IPS-NIHi7 (cell line): ENCODE data around the gene NPFFR1.
"Not testable (repeated sequence)": the region's sequence is repeated elsewhere in the genome, so short reads cannot be mapped to it uniquely, and the experiment has no call there.

Experiments used
- DNase-seq: peaks from one replicate; pipeline ENCODE4 v3.0.0; 2012; ENCODE audit warnings: mixed read lengths; ENCODE audit errors: extremely low spot score

Gene NPFFR1

DNA sequence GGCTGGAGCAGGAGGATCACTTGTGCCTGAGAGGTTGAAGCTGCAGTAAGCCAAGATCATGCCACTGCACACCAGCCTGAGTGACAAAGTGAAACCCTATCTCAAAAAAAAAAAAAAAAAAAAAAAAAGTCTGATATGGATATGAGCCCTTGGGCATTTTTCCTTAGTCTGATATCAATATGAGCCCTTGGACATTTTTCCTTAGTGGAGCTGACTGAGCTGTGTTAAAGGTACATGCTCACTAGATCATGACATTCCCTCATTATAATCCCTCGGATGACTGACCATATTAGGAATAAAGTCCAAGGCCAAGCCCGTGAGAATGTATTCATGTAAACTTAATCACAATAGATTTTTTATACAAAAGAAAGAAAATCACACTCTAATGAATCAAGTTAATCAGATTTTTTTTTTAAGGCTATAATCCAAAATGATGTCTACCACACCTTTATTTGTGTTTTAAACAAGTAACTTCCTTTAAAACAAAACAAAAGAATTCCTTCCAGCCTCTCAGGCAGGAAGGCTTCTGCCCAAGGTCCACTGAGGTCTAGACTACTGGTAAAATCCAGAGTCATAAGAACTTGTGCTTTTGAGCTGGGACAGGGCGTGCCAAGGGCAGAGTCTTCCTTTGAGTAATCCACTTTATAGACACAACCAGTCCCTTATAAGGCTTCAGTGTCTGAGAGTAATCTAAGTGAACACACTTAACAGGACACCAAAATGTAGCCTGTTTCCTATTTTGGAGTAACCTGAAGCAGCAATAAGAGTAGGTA lies 56.1 kb downstream of the NPFFR1 start:
- no peak for DNase-seq

GRCh38 chr10:70223728-70224127 lies 60.1 kb downstream of the NPFFR1 start:
- DNase-seq = no peak

DNA sequence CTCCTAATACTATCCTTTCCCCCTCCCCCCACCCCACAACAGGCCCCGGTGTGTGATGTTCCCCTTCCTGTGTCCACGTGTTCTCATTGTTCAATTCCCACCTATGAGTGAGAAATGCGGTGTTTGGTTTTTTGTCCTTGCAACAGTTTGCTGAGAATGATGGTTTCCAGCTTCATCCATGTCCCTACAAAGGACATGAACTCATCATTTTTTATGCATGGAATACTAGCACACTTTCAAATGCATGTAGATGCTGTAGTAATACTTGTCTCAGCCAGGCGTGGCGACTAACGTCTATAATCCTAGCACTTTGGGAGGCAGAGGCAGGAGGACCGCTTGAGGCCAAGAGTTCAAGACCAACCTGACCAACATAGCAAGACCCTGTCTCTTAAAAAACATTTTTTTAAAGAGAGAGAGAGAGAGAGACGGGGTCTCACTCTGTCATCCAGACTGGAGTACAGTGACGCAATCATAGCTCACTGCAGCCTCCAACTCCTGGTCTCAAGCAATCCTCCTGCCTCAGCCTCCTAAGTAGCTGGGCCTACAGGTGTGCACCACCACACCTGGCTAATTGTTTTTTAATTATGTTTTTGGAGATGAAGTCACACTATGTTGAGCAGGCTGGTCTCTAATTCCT lies 60.9 kb downstream of the NPFFR1 start:
- not testable (repeated sequence) for DNase-seq

DNA sequence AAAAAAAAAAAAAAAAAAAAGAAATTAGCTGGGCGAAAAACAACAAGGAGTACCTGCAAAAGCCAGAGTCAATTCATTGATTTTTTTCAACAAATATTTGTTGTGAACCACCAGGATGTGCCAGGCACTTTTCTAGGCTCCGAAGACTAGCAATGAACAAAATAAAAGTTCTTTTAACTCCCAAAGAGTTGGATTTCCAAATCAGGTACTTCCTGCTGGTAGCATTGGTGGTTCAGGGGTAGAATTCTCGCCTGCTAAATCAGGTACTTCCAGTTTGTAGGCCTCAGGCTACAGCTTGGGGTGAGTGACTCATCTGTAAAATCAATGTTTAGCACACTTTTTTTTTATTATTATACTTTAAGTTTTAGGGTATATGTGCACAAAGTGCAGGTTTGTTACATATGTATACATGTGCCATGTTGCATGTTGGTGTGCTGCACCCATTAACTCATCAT lies 61.4 kb downstream of the NPFFR1 start:
- no peak for DNase-seq

DNA sequence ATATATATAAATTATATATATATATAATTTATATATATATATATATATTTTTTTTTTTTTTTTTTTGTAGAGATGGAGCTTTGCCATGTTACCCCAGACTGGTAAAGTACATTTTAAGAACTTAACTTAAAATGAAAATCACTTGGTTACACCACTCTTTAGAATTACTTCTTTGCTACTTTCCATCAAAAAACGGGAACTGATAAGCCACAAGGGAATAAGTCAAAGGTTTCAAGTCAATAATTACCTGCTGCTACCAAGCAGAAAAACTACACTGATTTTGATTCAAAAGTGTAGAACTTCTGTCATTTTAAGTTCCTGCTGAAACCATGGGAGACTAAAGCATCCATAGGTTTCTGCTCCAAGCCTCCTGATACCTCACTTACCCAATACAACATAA lies 62.8 kb downstream of the NPFFR1 start:
- DNase-seq = no peak

GRCh38 chr10:70212879-70213278 lies 70.9 kb downstream of the NPFFR1 start:
- no peak for DNase-seq

- no peak for DNase-seq
Measured at GRCh38 chr10:70212277-70212676, 71.5 kb downstream of the NPFFR1 start.

- no peak for DNase-seq
Measured at GRCh38 chr10:70206762-70207161, 77.0 kb downstream of the NPFFR1 start.

- DNase-seq = no peak
Measured at GRCh38 chr10:70201105-70201504, 82.7 kb downstream of the NPFFR1 start.

GRCh38 chr10:70198696-70199466 lies 84.9 kb downstream of the NPFFR1 start:
- DNase-seq = no peak
